NCI-H1694 (cell line): Measurements from ENCODE around the gene TMTC4.
A peak's percentile ranks its signal among the peaks of the same experiment; 100 is the strongest.

ENCODE experiments used
- DNase-seq: peaks from one replicate; lab custom pipeline; 2025; lab: John Stamatoyannopoulos, UW

TMTC4 gene

DNA sequence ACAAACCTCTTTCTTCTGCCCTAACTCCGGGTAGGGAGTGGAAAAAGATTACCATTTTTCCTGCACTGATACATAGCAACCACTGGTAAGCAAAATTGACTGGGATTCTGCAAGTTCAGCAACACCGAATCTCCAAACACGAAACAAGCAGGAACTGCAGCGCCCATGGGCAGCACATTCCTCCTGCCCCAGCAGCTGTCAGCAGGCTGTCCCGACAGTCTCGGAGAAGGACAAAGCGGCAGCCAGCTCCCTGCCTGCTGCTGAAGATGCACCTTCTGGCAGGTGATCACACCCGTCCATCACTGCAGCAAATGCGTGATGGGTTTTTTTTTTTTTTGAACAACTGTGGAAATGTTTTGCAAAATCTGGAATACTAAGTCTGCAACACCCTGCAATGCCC is 6.7 kb downstream of the TMTC4 start:
- DNase-seq = no peak

DNA sequence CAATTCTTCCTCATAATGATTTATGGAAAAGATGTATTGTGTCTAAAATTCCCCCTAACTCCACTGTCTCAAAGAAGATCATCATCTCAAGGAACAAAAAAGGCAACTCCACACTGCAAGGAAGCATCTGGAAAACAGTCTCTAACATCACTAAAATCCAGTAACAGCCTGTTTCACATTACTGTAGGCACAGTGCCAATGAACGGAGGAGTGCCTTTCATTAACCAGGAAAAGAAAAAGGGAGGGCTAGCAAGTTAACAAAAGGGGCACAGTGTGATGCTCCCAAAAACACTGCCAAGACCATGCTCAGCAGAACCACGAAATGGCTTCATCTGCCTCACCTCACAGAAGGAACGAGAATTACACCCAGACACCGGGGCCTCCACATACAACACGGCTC is 8.5 kb downstream of the TMTC4 start:
- DNase-seq = peak; percentile 38

DNA sequence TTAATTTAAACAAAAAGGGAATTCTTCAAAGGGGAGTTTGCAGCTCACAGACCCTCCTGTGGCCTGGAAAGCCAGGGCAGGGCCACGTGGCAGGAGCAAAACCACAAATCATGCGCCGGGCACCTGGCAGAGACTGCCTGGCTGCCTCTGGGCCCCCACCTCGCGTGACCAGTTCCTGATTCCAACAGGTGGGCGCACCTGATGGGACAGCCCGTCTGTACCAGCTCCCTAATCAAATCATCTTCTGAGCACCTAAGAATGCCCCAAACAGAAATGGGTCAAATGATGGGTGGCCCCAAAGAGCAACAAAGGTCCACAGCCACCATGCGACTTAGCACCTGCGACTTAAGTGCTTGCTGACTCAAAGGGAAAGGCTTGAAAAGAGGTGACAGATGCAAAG is 9.2 kb downstream of the TMTC4 start:
- no peak for DNase-seq

DNA sequence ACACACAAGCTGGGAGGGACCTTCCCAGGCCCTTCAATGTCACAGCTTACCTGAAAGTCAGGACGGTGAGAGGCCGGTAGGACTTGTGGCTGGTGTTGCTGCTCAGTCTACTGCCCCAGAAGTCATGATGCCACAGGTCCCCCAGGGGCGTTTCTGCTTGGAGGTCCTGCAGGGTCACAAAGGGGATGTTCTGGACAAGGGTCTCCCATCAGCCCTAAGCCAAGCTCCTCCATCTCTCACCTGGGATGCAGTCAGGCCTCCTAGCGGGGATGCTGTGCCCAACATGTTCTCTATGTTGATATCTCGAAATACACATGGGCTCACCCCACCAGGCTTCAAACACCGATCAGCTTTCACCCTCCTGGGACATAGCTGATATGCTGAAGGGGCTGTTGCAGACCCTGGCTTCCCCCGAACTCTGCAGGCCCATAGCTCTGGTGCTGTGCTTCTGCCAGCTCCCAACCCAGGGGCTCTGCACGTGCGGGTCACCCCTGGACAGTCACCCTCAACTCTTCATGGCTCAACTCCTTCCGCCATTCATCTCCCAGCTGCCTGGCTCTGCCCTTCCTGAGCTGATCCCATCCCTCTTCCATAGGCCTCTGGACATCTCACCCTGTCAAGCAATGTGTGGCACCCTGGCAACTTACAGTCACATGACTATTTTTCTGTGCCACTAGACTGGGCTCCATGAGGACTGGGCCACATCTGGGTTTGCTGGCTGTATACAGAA is 10.3 kb downstream of the TMTC4 start:
- no peak for DNase-seq

DNA sequence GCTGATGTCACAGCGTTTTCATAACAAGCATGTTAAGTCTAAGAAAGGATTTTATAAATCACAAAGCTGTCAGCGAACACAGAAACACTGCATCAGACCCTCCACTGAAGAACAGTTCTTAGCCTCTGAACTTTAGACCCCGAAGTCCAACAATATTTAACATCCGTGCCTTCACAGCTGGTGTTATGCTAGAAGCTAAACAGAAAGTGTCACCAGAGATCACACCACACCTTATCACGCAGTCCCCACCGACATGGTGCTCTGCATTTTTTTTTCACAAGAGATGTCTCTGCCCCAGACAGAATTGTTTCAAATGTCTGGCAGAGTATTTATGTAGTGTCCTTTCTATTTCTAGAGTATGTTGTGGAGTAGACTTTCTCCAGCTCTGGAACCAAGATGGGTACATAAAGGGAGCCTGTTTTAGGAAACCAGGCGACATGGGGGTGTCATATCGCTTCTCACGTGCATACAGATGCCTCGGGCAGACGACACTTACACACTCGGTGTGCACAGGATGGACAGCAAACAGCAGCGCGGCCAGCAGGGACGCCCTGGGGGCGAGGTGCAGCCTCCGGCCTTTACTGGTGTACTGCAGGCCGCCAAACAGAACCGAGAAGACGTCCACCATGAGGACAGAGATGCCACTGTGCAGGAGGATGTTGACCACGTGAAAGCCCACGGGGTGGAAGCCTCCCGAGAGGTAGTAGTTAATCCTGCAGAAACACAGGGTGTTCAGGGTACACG is 12.0 kb downstream of the TMTC4 start:
- no peak for DNase-seq

DNA sequence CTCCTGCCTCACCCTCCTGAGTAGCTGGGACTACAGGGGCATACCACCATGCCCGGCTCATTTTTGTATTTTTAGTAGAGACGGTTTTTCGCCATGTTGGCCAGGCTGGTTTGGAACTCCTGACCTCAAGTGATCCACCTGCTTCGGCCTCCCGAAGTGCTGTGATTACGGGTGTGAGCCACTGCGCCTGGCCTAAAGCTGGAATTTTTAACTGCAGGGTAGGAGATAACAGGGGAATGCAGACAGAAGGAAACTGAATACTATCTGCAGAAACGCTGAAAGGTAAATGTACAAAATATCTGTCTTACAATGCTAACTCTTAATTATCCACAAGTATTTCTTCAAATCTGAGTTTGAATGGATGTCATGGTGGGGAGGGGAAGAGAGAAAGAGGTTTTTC is 13.8 kb downstream of the TMTC4 start:
- no peak for DNase-seq

DNA sequence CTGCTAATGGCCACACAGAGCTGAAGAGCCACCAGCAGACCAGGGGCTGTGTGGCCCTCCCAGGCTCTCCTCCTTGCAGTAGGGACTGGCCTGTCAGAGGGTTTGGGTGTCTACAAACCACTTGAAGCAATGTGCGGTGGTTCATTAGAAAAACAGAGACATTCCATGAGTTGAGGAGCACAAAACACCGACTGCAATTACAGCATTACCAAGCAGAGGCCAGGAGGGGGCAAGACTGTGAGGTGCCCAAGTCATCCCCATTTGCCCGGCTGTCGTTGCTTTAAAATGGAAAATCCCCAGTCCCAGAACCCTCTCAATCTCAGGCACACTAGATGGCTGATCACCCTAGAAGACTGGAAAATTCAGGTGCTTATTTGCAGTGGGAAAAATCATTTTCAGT is 15.0 kb downstream of the TMTC4 start:
- no peak for DNase-seq

DNA sequence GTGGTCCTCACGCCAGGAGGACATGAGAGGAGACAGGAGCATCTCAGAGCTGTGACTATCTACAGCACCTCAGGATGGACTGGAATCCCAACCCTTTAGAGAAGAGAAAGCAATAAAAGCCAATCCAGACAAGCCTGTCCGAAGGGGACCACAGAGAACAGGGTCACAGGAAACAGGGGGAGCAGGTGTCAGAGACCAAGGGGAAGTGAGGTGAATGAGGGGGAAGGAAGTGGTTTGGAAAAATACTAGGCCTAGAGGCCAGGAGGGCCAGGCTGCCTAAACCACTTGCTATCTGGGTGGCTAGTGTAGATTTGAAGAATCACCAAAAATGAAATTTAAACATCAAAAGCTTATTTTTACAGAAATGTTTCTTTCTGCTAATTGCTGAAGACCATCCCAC is 16.2 kb downstream of the TMTC4 start:
- no peak for DNase-seq

DNA sequence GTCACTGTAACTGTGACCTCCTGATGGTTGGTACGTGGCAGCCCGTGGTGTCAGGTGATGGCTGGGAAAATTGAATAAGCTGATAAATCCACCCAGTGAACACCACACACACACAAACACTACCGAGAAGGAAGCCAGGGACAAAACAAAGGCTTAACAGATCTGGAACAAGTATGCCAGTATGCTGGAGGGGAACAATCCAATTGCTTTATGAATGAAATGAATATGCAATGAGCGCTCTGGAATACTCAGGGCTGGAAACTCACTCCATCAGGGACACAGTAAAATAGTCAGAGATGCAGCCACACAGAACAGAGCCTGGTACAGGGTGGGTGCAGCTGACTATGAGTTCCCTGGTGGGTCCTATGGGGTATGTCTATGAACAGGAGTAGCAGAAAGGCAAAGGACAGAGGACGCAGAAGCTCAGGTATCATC is 16.7 kb downstream of the TMTC4 start:
- no peak for DNase-seq

DNA sequence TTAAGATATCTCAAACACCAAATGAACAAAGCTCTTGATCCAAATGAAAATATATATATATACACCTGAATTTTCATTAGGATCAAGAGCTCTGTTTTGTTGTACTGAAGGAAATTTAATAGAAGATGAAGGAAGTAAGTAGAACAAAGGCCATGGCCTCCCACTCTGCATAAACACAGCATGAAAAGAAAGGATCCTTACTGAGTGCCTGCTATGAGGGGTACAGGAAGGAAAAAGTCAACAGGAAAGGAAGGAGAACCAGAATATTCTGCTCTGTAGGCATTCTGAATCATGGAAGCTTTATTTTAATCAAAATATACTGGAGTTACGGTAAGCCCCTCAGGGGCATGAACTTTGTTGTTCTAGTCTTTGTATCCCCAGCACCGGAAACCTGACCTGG is 22.1 kb downstream of the TMTC4 start:
- no peak for DNase-seq

DNA sequence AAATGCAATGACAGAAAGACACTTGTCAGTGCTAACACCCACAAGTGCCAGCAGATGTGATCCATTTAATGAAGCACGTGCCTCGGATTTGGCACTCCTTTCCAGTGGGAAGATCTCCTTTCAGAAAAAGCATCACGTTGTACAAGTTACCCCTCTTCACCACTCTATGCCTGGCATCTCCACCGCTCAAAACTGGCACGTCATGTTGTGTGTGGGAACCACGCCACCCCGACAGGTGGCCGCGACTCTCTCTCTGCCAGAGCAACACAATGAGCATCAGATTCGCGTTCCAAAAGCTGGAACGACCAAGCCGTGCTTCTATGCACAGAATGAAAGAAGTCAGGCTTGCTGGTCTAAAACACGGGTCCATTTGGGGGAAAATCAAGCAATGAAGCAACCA is 24.3 kb downstream of the TMTC4 start:
- peak; percentile 95 for DNase-seq

DNA sequence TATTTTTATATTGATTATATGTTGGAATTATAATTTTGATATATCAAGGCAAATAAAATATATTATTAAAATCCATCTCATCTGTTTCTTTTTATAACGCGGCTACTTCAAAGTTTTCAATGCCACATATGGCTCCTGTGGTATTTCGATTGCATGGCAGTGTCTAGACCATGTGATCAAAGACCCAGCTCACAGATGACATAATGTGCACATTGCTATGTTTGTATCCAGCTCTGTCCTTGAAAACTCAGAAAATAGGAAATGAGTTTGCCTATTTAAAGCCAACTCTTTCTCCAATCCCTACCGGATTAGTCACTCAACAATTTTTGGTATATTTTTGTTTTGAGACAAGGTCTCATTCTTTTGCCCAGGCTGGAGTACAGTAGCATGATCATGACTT is 26.2 kb downstream of the TMTC4 start:
- DNase-seq = no peak

DNA sequence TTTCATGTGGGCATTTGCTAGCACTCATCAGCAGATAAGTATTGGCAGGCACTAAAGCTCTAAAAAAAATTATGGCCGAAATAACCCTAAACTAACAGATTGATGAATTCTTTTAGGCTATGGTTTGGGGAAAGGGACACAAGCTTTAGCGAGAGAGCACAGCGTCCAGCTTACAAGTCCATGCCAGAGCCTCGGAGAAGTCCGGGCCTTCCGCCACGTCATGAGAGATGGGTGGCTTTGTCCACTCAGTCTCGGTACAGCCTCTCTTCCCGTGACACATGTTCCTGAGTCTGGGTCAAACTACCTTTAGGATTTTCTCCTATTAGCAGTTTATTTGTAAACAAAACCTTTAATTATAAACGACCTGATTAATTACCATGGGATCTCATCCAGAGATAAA is 27.7 kb downstream of the TMTC4 start:
- no peak for DNase-seq

DNA sequence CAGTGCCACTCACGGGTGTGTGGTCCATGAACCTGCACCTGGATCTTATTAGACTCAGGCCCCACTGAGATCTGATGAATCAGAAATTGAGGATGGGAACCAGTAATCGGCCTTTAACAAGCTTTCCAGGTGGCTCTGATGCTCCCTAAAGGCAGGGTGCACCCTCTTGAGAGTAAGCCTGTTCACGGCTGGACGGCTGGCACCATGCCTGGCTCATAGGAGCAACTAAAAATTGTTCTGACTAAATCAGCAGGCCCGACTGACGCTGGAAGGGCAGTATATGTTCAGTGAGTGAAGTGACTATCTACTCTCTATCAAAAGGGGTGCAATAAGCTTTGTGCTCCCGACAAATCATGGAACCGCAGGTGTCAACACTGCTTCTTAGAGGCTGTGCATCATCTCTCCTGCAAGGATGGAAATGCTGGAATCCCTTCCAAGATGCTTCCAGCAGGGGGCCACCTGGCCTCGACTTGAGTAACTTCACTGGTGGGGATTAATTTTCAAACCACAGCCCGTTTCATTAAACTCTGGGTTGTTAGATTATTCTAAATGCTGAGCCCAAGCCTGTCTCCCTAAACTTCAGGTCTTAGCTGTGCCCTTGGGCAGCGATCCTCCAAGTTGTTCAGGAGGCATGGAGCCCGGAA is 28.4 kb downstream of the TMTC4 start:
- DNase-seq = peak; percentile 33

DNA sequence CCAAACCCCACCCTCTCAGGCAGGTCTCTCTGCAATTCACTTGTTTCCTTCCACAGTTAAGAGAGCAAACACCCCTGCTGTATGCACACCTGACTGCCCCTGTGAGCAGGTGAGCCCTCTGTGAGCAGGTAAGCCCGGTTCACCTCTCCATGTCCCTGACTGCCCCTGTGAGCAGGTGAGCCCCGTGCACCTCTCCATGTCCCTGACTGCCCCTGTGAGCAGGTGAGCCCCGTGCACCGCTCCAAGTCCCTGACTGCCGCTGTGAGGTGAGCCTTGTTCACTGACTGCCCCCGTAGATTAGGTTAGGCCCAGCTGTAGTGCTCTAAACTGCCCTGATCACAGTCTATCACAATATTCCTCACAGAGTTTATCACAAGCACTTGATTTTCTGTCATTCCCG is 29.2 kb downstream of the TMTC4 start:
- no peak for DNase-seq

DNA sequence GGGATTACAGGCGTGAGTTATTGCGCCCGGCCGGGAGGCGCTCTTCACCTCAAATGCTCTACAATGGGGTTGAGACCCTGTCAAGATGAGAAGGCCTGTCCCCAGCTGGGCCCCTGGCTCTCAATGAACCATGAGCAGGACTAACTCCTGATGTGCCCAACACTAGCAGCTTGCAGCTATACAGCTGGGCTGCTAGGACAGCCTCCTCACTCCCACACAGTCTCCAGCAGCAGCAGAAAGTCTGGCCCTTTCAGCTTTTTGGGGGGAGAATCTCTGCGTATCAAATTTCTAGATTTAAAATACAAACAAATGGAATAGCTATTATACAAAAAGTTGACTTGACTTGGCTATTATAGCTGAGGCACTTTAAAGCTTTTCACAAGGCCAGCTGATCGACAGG is 30.2 kb downstream of the TMTC4 start:
- DNase-seq = no peak

DNA sequence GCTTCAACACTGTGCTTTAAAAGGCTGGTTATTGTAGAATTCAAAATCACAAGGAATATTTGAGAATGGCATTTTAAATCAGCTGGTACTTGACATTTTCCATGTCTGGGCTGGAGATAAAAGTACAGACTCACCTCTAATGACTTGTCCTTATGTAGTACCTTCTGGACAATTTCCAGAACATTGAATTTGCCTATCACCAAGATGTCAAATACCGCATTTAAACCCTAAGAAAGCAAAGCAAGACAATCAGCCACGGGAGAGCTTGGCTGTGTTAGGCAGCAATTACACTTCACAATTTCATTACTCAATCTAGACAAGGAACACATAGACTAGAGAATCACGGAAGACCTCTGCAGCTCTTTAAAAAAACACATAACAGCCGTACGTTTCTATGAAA is 36.8 kb downstream of the TMTC4 start:
- DNase-seq = no peak

DNA sequence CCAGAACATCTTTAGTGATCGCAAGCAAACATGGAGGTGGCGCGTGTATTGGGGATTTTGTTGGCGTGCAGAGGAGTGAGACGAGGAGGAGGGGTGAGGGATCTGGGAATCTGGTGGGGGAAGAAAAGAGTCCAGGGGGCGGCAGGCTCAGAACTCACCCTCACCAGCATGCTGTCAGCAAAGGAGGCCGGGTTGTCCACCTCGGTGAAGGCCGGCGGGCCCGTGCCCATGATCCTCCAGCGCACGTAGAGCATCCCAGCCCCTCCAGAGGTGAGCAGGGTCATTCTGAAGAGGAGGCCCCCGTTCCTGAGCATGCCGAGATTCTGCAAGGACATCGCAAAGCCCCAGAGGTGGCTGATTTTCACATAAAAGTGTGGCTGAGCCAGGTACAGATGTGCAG is 37.2 kb downstream of the TMTC4 start:
- DNase-seq = no peak

DNA sequence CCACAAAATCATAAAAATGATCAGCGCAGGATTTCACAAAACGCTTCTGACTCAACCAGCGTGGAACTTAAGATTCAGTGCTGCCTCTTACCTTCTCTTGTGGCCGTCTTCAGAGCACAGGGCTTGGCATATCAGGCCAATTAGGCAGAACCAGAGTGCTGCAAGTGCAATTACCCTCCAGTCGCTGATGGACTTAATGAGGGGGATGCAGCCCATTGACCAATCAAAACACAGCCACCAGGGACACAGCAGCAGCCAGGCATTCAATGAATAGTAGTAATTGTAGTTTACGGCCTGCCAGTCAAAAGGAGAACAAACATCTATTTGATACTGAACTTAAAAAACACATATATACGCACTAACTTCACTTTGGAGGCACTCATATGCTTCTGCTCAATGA is 38.2 kb downstream of the TMTC4 start:
- no peak for DNase-seq

DNA sequence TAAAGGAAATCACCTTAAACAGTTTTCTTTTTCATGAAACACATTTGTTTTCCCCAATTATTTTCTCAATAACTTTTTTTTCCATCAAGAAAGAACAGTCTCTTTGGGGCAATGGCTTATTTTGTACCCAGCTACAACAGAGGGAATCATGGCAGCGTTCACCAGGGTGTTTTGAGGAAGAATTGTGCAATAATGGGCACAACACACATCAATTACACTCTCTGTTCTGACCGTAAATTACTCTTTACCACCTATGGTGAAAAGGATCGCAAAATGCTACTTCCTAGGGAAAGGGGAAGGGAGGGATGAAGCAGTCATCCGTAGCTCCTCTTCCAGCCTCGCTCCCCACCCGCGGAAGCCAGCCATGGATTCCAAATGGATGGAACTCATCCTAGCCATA is 38.6 kb downstream of the TMTC4 start:
- DNase-seq = no peak

DNA sequence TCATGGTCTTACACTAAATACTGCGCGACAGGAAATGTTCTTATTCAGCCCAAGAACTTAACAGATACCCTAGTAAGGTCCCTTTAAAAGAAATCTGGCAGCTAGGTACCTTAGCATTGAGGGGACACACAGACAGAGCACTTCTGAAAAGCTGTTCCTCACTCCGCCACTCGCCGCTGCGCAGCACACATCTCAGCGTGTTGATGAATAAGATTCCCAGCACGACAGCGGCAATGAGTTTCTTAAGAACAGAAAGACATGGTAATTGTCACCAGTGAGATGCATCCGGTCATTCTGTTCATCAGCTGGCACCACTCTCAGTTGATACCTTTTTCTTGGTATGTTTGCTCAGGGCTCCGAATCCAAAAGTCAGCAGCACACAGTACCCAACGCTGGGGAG is 39.9 kb downstream of the TMTC4 start:
- no peak for DNase-seq

DNA sequence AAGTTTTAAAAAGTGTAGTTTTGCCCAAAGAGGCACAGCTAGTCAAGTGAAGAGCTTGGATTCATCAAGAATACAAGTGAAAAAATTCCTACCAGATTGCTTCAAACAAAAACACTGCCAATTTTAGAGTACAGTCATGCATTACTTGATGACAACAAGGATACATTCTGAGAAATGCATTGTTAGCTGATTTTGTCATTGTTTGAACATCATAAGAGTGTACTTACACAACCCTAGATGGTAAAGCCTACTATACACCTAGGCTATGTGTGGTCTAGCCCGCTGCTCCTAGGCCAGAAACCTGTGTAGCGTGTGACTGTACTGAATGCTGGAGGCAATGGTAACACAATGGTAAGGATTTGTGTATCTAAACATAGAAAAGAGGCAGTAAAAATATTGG is 41.1 kb downstream of the TMTC4 start:
- no peak for DNase-seq

DNA sequence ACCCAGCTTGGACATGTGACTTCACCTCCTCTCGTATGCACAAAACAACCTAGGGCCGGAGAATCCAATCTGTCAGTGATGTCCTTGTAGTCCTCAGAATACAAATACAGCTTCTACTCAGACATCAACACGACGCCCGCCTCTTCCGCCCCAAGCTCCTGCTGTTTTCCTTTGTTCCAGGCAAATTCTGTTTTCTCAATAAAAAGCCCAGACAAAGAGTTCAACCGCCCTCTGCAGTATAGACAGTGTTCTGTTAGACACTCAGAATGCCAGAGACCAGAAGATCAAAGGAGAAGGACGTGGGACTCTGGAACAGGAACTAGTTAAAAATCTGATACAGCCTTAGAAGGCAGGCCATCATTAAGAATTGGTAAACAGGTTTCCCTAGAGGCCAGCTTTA is 44.0 kb downstream of the TMTC4 start:
- DNase-seq = no peak
